GM18526 (cell line): ENCODE data around the gene C15orf39.

ENCODE experiments used
- POLR2A ChIP-seq: IDR thresholded peaks from 3 replicates; pipeline ENCODE4 v1.6.1; 2011; ENCODE audit not compliant: insufficient read length; ENCODE audit errors: extremely low read depth

Gene C15orf39

GRCh38 chr15:75182187-75183131, 19.2 kb upstream of the C15orf39 start:
- TF ChIP-seq POLR2A = no peak

GRCh38 chr15:75185271-75186029, 16.2 kb upstream of the C15orf39 start:
- TF ChIP-seq POLR2A = no peak

DNA sequence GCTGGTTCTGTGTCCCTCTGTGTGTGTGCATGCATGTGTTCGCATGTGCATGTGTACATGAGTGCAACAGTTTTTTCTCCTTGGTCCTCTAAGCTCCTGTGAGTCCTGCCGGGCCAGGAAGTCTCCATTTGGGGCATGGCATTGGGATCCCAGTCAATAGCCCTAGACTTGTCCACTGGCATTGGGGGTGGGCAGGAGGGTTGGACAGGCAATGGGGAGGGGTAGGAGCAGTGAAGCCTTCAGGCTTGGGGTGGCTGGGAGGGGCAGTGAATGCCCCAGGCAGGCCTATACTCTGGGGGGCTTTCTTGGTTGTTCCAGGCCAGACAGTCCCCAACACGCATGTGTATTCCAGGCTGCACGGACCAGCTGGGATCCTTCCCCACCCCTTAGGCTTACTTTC, 15.6 kb upstream of the C15orf39 start:
- no peak for TF ChIP-seq POLR2A

DNA sequence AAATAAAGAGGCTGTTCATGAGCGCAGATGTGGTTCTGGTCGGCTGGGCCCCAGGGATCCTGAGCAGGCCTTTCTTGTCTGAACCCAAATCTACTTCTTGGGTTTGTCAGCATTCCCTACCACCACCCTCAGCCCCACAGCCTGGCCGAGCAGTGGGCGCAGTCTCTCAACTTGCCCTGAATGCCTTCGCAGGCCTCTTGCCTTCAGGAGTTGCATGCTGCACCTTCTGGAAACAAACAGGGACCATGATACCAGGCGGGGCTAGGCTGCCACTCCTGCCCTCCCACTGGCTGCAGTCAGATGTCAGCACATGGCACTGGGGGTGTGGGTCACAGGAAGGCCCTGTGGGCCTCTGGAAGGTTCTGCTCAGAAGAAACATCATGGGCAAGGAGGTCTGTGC, 13.2 kb upstream of the C15orf39 start:
- no peak for TF ChIP-seq POLR2A

DNA sequence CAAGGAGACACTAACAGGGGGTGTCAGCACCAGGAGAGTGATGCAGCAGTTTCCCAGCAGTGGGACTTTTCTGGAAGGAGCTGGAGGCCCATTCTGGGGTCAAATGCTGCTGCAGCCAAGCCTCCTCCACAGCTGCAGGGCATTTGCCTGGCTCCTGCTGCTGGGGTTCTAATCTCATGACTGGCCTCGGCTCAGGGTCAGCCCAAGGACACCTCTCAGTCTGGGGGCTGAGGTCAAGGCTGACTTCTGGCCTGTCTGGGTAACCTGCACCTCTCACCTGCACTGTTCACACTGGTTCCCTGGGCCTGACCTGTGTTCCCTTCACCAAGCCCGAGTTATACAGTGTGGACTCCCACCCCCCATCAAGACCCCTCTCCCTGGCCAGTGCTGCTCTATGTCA, 10.4 kb upstream of the C15orf39 start:
- TF ChIP-seq POLR2A = no peak

DNA sequence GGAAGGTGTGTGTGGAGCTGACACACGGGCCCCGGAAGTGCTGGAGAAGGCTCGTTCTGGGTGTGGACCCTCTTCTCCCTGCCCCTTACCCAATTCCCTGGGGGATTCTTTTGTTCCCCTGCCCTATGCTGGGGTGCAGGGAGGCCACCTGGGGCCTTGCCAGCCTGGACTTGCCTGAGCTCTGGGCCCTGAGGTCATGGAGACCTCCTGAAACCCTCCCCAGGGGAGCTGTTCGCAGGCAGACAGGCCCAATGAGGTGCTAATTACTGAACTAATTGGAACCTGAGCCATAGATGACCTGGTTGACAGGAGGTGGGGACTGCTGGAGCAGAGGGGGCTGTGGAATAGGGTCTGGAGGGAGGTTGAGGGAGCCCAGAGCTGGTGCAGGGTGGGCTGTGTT, 9.4 kb upstream of the C15orf39 start:
- no peak for TF ChIP-seq POLR2A

- no peak for TF ChIP-seq POLR2A
Measured at GRCh38 chr15:75193272-75193671, 8.4 kb upstream of the C15orf39 start.

- no peak for TF ChIP-seq POLR2A
Measured at GRCh38 chr15:75193976-75194375, 7.7 kb upstream of the C15orf39 start.

- no peak for TF ChIP-seq POLR2A
Measured at GRCh38 chr15:75194397-75194796, 7.3 kb upstream of the C15orf39 start.

DNA sequence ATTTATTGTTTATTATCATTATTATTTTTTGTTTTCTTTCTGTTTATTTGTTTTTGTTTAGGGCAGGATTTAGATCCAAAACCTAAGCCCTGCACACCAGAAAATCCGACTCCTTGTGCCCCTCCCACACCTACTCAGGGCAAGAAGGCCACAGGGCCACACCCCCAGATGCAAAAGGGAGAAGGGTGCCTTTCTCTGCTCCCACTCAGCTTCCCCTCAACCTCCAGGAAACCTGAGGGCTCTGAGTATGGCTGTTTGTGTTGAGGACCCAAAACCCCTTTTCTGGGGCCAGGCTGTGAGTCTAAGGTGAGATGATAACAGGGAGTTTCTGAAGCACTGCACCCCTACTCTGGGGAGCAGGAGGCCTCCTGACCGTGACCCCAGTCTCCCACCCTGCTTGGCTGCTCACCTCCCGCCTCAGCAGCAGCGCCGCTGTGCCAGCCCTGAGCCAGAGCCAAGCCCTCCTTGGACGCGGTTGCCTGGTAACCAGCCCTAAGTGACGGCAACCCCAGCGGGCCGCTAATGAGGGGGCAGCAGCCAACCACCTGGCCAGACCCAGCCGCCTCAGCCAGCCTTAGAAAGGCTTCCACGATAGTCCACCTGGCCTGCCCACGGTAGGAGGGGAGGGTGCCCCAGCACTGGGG, 6.4 kb upstream of the C15orf39 start:
- no peak for TF ChIP-seq POLR2A

DNA sequence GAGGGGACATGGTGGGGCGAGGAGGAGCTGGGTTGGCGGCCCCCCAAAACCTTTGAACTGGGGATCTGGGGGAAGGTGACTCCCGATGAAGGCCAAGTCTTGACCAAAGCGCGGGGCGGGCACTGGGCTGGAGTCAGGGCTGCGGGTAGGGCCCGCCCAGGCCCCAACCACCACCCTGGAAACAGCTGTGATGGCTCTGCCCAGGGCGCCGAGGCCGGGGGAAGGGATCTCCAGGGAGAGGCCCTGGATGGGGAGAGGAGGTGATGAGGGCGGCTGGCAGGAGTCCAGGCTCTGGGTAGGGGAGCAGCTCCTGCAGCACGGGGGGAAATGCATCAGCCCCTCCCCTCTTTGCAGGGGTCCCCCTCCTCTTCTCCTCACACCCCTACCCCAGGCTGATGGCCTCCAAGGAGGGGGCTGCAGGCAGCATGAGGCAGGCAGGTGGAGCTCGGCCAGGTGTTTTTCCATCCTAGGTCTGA, 5.9 kb upstream of the C15orf39 start:
- TF ChIP-seq POLR2A = no peak

DNA sequence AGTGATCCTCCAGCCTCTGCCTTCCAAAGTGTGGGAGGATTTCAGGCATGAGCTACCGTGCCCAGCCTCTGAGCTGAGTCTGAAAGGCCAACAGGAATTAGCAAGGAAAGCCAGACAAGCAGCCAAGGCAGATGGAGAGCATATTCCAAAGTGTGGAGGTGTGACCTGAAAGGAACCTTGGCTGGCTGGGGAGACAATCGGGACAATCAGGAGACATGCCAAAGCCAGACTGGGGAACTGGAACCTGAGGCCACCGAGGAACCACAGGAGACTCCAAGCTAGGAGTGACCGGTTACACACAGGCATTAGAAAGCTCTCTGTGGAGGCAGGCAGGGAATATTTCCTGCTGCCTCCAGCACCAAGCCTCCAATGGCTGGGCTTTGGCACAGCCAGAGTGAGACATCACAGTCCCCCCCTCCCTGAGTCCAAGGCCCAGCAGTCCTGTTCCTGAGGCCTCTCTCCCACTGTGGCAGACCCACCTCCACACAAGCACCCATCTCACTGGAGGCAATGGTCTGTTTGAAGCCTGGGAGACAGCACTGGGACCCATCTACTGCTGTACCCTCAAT, 4.5 kb upstream of the C15orf39 start:
- TF ChIP-seq POLR2A = no peak

GRCh38 chr15:75198560-75199356, 2.9 kb upstream of the C15orf39 start:
- TF ChIP-seq POLR2A = peak; percentile 56

DNA sequence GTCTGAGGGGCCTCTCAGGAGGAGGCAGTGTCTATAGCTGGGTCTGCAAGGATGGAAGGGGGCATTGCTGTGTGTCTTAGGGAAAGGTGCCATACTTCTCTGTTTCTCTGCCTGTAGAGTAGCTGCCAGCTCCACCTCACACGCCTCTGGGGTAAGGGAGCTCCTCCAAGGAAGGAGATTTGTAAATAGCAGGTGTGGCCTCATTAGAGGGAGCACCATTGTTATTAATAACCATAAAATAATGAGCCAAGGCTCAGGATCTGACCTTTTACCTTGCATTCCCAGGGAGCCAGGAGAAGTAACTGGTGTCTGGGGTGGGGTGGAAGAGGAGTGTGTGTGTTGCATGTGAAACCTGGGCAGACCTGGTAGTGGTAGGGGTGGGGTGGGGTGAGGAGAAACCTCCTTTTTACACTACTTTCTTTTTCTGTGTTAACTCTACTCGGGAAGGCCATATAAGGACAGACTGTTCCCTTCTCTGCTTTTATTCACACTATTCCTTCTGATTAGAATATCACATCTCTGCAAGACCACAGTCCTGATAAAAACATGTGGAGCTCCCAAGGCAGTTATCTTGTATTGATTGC, 2.2 kb upstream of the C15orf39 start:
- no peak for TF ChIP-seq POLR2A
